HAP-1 (cell line): ENCODE results near the gene TMEM59.
"Not testable (repeated sequence)": the region's sequence is repeated elsewhere in the genome, so short reads cannot be mapped to it uniquely, and the experiment has no call there.

Experiments
- DNase-seq, 2 experiments: peaks; one replicate each; pipeline ENCODE4 v3.0.0-alpha.2; 2016 to 2020; ENCODE audit warnings: low spot score in 2 of 2
- H3K27me3 ChIP-seq: fragments of 250-450 bp; sonication (Bioruptor Pico); 2 replicates; pipeline ENCODE4 v1.5.1; 2020; ENCODE audit warnings: low read depth, mild to moderate bottlenecking, moderate library complexity
- H3K36me3 ChIP-seq: fragments of 250-450 bp; sonication (Bioruptor Pico); replicated peaks from 2 replicates; pipeline ENCODE4 v1.5.1; 2020; ENCODE audit warnings: mild to moderate bottlenecking
- H3K4me1 ChIP-seq: fragments of 250-450 bp; sonication (Bioruptor Pico); 2 replicates; pipeline ENCODE4 v1.5.1; 2020; ENCODE audit warnings: mild to moderate bottlenecking
- H3K4me3 ChIP-seq: fragments of 250-450 bp; sonication (Bioruptor Pico); 2 replicates; pipeline ENCODE4 v1.5.1; 2020; ENCODE audit warnings: mild to moderate bottlenecking, moderate library complexity
- H3K9me3 ChIP-seq: fragments of 250-450 bp; sonication (Bioruptor Pico); 2 replicates; pipeline ENCODE4 v1.5.1; 2020; ENCODE audit warnings: mild to moderate bottlenecking, moderate library complexity
- in situ Hi-C: fragments of 300-500 bp; cut with MboI; formaldehyde crosslinking; loops from 3 replicates; pipeline ENCODE4 v1.14.3; 2020; ENCODE audit warnings: low sequenced_read_pairs, inconsistent platforms, mixed read lengths

TMEM59 gene

GRCh38 chr1:54002544-54003248 lies 50.3 kb downstream of the TMEM59 start:
- no peaks in the 10 kb centered on the region for H3K4me1 ChIP-seq
- no peaks in the 10 kb centered on the region; the same call in 1 of the 2 replicates for H3K9me3 ChIP-seq
- no peaks in the 10 kb centered on the region for H3K36me3 ChIP-seq
- H3K27me3 ChIP-seq, result no peaks in the 10 kb centered on the region
- no peak overlapping the region for H3K4me3 ChIP-seq
- in situ Hi-C loops, result no loop called here
- no peak for DNase-seq

- Histone ChIP-seq H3K4me1 (no peaks in the 10 kb centered on the region), H3K27me3 (no peaks in the 10 kb centered on the region), H3K9me3 (no peaks in the 10 kb centered on the region; the same call in 1 of the 2 replicates), H3K36me3 (no peaks in the 10 kb centered on the region), H3K4me3 (no peak overlapping the region)
- in situ Hi-C loops, result no loop called here
- no peak for DNase-seq
Observed at GRCh38 chr1:54001591-54001990, 51.4 kb downstream of the TMEM59 start.

GRCh38 chr1:53999920-54000319 lies 53.1 kb downstream of the TMEM59 start:
- DNase-seq, result no peak
- no peaks in the 10 kb centered on the region; the same call in 1 of the 2 replicates for H3K9me3 ChIP-seq
- in situ Hi-C loops, result no loop called here

GRCh38 chr1:53998223-53998622 lies 54.8 kb downstream of the TMEM59 start:
- DNase-seq, result no peak
- in situ Hi-C loops, result no loop called here

More at GRCh38 chr1:53999920-54000319, 53.1 kb downstream of the TMEM59 start:
- Histone ChIP-seq H3K27me3 (no peaks in the 10 kb centered on the region), H3K4me3 (no peak overlapping the region), H3K36me3 (no peaks in the 10 kb centered on the region), H3K4me1 (no peaks in the 10 kb centered on the region)

GRCh38 chr1:53995683-53996082 lies 57.3 kb downstream of the TMEM59 start:
- H3K4me3 ChIP-seq, result no peak overlapping the region
- H3K9me3 ChIP-seq, result no peaks in the 10 kb centered on the region
- no peaks in the 10 kb centered on the region for H3K36me3 ChIP-seq
- H3K27me3 ChIP-seq, result no peaks in the 10 kb centered on the region
- no peaks in the 10 kb centered on the region for H3K4me1 ChIP-seq
- no peak for DNase-seq
- in situ Hi-C loops, result no loop called here

More at GRCh38 chr1:53998223-53998622, 54.8 kb downstream of the TMEM59 start:
- Histone ChIP-seq H3K4me1 (no peaks in the 10 kb centered on the region), H3K4me3 (no peak overlapping the region), H3K9me3 (no peaks in the 10 kb centered on the region), H3K36me3 (no peaks in the 10 kb centered on the region), H3K27me3 (no peaks in the 10 kb centered on the region)

- H3K4me1 ChIP-seq, H3K27me3 ChIP-seq, DNase-seq, H3K9me3 ChIP-seq, in situ Hi-C loops, H3K36me3 ChIP-seq, H3K4me3 ChIP-seq: not testable (repeated sequence)
Observed at GRCh38 chr1:53994516-53994915, 58.5 kb downstream of the TMEM59 start.

- no peak overlapping the region for H3K4me3 ChIP-seq
- no peaks in the 10 kb centered on the region for H3K9me3 ChIP-seq
- no peaks in the 10 kb centered on the region for H3K36me3 ChIP-seq
- H3K4me1 ChIP-seq, result no peaks in the 10 kb centered on the region
- no peaks in the 10 kb centered on the region for H3K27me3 ChIP-seq
- in situ Hi-C loops, result no loop called here
- no peak for DNase-seq
Observed at GRCh38 chr1:53992085-53992874, 60.7 kb downstream of the TMEM59 start.

GRCh38 chr1:53987880-53988279 lies 65.1 kb downstream of the TMEM59 start:
- no peak for DNase-seq
- H3K9me3 ChIP-seq, result no peaks in the 10 kb centered on the region
- H3K27me3 ChIP-seq, result no peaks in the 10 kb centered on the region
- in situ Hi-C loops, result no loop called here
- no peak overlapping the region for H3K4me3 ChIP-seq
- no peaks in the 10 kb centered on the region for H3K36me3 ChIP-seq
- no peaks in the 10 kb centered on the region for H3K4me1 ChIP-seq

GRCh38 chr1:53986458-53986857 lies 66.5 kb downstream of the TMEM59 start:
- no peak for DNase-seq
- no peaks in the 10 kb centered on the region for H3K9me3 ChIP-seq
- no peaks in the 10 kb centered on the region for H3K36me3 ChIP-seq
- H3K4me3 ChIP-seq, result no peak overlapping the region
- no peaks in the 10 kb centered on the region for H3K27me3 ChIP-seq
- H3K4me1 ChIP-seq, result no peaks in the 10 kb centered on the region
- in situ Hi-C loops, result no loop called here

GRCh38 chr1:53984726-53985125 lies 68.3 kb downstream of the TMEM59 start:
- no peaks in the 10 kb centered on the region for H3K9me3 ChIP-seq
- in situ Hi-C loops, result no loop called here
- H3K4me1 ChIP-seq, result no peaks in the 10 kb centered on the region
- H3K36me3 ChIP-seq, result no peaks in the 10 kb centered on the region
- H3K4me3 ChIP-seq, result no peak overlapping the region
- H3K27me3 ChIP-seq, result no peaks in the 10 kb centered on the region
- no peak for DNase-seq

GRCh38 chr1:53982763-53983104 lies 70.3 kb downstream of the TMEM59 start:
- in situ Hi-C loops, result no loop called here
- Histone ChIP-seq H3K27me3 (no peaks in the 10 kb centered on the region), H3K4me1 (no peaks in the 10 kb centered on the region), H3K4me3 (no peak overlapping the region), H3K9me3 (no peaks in the 10 kb centered on the region), H3K36me3 (no peaks in the 10 kb centered on the region)
- DNase-seq, result no peak

GRCh38 chr1:53982034-53982762 lies 70.8 kb downstream of the TMEM59 start:
- Histone ChIP-seq H3K27me3 (no peaks in the 10 kb centered on the region), H3K9me3 (no peaks in the 10 kb centered on the region), H3K4me1 (no peaks in the 10 kb centered on the region), H3K36me3 (no peaks in the 10 kb centered on the region), H3K4me3 (no peak overlapping the region)
- peak in 1 of 2 experiments; percentile 42 for DNase-seq
- in situ Hi-C loops, result no loop called here

GRCh38 chr1:53981220-53981619 lies 71.8 kb downstream of the TMEM59 start:
- Histone ChIP-seq H3K4me1 (no peaks in the 10 kb centered on the region), H3K36me3 (no peaks in the 10 kb centered on the region), H3K9me3 (no peaks in the 10 kb centered on the region), H3K4me3 (no peak overlapping the region), H3K27me3 (no peaks in the 10 kb centered on the region)
- DNase-seq, result no peak
- in situ Hi-C loops, result no loop called here
